GM18511 (cell line): Measurements from ENCODE around the gene IGLON5.
A peak's percentile ranks its signal among the peaks of the same experiment; 100 is the strongest.

Source experiments
- ATAC-seq: cut with Tn5 transposase; IDR thresholded peaks from one replicate; pipeline ENCODE4 v1.9.1; 2021; ENCODE audit warnings: mild to moderate bottlenecking, moderate library complexity; ENCODE audit not compliant: unreplicated experiment

IGLON5 gene

GRCh38 chr19:51337861-51338562 is 26.6 kb downstream of the IGLON5 start:
- no peak for ATAC-seq

DNA sequence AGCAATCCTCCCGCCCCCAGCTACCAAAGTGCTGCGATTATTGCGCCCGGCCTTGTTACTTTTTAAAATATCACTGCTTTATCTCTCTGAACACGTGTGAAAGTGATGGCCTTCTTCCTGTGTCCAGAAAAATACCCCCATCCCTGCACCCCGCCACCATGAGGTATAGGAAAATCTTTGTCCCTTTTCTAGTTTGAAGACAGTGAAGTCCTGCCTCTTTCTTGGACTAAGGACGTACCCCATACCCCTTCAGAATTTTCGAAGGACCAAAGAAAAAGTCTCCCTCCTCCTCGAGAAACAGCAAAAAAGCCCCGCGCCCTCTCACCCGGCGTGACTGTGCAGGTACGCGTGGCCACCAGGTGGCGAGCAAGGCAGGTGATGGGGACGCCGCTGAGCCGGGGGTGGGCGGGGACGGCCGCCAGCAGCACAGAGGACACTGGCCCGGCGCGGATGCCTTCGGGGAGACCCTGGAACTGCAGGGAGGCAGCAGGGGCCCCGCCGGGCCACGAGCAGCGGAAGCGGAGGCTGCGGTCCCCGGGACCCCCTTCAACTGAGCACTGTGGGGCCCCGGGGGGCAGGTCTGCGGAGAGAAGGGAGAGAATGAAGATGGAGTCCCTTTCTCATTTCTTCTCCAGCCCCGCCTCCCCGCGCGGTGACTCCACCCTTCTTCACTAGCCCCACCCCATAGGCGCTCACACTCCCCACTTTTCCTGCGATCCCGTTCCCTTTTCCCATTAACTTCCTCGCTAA is 27.3 kb downstream of the IGLON5 start:
- ATAC-seq = peak; percentile 67

- ATAC-seq = peak; percentile 9
Measured at GRCh38 chr19:51339313-51339686, 27.9 kb downstream of the IGLON5 start.

GRCh38 chr19:51339687-51340656 is 28.5 kb downstream of the IGLON5 start:
- peak; percentile 54 for ATAC-seq

DNA sequence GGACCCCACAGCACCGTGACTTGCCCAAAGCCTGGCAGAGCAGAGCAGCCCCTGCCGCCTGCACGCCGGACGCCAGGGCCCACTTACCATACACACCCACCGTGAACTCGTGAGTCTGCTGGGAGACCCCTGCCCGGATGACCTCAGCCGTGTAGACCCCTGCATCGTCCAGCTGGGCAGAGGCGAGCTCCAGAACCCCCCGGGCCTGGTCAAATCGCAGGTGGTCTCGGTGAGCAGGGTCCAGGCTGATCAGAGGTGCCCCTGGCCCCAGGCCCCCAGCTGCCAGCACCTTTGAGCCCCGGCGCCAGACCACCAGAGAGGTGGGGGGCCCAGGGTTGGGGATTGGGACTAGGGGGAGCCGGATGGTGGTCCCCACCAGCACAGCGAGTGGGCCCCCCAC is 29.6 kb downstream of the IGLON5 start:
- no peak for ATAC-seq

GRCh38 chr19:51341976-51342580 is 30.6 kb downstream of the IGLON5 start, which contains the start of gene VSIG10L:
Gene VSIG10L (minus strand): TSS chr19:51342139. CDS start chr19:51342124, 15 bp downstream.
- ATAC-seq = no peak

GRCh38 chr19:51342631-51343569 is 31.5 kb downstream of the IGLON5 start:
- no peak for ATAC-seq

DNA sequence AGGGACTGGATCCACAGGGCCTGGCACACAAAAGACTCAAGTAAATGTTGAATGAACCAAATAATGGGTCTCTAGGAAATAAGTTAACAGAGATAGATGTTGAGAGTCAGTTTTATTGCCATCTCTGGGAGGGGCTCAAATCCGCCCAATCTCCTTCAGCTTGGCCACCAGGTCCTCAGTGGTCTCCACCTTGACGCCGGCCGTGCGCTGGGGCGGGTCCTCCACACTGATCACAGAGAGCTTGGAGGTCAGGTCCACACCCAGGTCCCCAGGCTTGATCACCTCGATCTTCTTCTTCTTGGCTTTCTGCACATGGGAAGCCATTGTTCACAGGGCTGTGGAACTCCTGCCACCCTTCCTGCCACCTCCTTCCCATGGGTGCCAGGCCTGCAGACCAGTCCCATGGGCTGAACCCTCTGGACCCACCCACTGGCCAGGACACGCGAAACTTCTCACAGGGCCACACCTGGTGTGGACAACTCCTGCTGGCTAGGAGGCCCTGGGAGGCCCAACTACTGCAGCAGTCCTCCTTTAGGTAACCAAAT is 33.7 kb downstream of the IGLON5 start:
- ATAC-seq = no peak

DNA sequence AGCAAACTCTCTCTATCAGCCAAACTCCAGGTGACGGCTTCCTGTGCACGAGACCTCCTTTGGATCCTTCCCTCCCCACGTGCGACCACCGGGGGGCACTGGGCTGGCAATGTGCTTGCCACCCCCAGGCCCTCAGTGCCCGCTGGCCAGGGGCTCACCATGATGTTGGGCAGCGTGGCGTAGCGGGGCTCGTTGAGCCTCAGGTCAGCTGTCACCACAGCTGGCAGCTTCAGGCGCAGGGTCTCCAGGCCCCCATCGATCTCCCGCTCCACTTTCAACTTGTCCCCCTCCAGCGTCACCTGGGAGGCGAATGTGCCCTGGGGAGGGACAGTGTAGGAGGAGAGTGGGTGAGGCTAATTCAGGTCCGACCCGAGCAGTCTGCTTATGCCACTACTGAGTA is 35.3 kb downstream of the IGLON5 start:
- no peak for ATAC-seq

DNA sequence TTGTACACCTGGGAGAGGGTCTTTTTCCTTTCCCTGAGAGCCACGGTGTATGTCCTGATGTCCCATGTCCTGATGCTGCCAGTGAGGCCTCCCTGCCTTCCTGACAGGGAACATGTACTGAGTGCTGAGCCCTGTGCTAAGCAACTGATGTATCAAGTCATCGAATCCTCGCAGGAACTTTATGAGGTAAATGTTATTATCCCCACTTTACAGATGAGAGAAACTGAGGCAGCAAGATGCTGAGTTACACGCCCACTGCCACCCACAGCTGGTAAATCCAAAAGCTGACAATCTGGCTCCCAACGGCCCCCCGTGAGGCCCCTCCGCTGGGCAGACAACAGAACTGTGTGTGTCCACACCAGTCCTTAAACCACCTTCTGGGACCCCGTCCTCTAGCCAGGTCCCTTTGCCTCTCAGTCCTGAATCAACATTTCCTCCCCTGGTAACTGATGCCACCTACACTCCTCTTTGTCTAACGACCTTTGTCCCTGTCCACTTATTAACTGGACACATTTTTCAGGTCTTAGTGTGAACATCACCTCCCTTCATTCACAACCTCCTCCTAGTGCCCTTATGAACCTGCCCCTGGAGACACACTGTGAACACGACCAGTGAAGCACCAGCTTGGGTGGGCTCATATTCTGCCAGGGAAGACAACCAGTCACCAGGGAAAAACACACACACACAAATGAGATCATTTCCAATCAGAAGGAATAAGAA is 35.9 kb downstream of the IGLON5 start:
- ATAC-seq = no peak

DNA sequence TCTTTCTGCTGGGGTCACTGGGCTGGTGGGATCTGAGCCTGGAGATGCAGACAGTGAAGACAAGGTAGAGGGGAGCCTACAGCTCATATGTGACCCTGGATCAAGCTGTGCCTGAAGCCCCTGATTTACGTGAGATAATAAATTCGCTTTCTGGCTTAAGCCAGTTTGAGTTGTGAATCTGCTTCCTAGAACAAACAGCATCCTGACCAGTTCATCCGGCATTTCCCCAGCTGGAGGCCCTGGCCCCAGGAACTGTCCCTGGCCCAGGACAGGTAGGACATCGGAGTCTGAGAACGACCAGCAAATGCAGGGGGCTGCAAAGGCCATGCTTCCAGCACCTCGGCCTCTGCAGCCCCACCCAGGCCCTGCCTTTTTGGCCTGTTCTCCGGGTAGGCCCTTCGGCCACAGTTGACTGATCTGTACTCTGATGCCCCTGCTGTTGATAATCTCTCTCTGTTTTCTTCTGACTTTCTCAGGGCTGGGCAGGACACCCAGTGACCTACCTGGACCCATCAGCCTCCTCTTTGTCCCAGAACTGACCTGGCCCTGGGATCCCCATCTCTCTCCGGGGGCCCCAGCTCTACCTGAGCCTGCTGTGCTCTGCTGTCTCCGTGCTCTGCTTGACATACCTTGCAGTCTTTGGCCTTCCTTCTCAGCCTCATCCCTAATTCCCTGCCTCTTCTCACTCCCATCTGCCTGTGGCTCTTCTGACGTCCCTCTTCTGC is 40.0 kb downstream of the IGLON5 start:
- no peak for ATAC-seq

DNA sequence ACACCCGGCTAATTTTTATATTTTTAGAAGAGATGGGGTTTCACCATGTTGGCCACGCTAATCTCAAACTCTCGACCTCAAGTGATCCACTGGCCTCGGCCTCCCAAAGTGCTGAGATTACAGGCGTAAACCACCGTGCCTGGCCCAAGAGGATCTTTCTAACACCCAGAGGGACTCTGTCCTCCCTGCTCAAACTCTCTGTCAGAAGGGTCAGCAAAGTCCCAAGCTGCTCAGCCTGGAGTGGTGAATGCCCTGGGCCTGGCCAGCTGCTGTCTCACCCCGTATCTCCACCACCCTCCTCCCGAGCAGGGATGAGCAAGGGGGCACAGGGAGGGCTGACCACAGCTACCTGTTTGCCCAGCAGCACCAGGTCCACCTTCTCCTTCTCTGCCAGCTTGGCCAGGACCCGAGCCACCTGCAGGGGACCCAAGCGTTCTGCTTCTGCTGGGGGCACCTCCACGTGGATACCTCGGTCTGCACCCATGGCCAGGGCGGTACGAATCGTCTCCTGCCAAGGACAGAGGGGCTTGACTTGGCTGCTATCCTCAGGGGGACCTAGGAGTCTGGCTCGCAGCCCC is 41.4 kb downstream of the IGLON5 start:
- no peak for ATAC-seq

DNA sequence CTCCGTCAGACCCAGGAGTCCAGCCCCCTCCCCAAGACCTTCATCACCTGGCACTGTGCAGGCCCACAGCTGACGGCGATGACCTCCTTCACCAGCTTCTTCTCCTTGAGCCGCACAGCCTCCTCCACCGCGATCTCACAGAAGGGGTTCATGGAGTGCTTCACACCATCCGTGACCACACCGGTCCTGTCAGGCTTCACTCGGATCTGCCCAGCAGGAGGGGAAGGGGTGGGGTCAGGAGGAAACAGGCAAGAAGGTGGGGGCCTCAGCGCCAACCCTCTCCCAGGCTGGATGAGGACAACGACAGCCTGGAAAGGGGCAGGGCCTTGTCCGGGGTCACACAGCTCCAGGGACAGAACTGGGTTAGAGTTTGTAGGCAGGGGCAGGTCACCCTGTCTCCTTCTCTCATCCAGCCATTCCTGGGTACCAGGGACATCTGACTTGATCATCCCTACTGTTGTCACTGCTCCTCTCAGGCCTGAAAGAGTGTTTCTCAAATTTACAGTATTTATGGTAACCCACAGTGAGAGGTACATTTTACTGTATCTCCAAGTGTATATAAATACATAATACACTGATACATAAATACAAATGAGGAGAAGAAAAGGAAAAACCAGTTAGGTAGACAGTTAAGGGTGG is 42.8 kb downstream of the IGLON5 start:
- ATAC-seq = no peak

GRCh38 chr19:51354742-51355148 is 43.3 kb downstream of the IGLON5 start:
- ATAC-seq = no peak

GRCh38 chr19:51356159-51356801 is 44.8 kb downstream of the IGLON5 start:
- ATAC-seq = no peak

DNA sequence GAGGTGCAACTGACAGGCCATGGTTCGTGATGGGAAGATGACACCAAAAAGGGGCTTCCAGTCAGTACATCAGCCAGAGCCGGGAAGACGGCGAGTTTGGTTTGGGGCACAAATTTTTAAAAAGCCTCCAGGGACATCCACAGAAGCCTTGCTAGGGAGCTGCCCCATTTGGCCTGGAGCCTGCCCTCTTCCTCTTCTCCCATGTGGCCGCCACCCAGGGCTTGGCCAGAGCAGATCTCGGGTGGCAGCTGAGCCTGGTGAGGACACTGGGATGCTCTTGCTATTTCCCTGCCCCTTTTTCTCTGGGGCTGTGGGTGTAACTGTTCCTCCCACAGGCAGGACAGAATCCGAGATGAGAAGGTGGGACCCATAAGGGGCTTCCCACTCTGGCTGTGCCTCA is 46.5 kb downstream of the IGLON5 start:
- no peak for ATAC-seq

GRCh38 chr19:51359294-51359693 is 47.9 kb downstream of the IGLON5 start:
- no peak for ATAC-seq
